SK-N-SH (cell line): ENCODE results near the gene CNEP1R1.

Experiments used
- NRF1 ChIP-seq: IDR thresholded peaks from 2 replicates; pipeline ENCODE4 v1.6.1; 2012; ENCODE audit warnings: low read depth, mild to moderate bottlenecking, low read length
- TF ChIP-seq, protein P1 (sequence below): fragments of 200-600 bp; sonication (generic); IDR thresholded peaks from 2 replicates; pipeline ENCODE4 v1.6.1; 2017; ENCODE audit warnings: antibody characterized with exemption, mild to moderate bottlenecking, moderate library complexity
- TF ChIP-seq, protein P2 (sequence below): fragments of 150-350 bp; IDR thresholded peaks from 2 replicates; pipeline ENCODE4 v1.6.1; 2017; ENCODE audit warnings: antibody characterized with exemption, low read length, low read depth, borderline replicate concordance
- TF ChIP-seq, protein P3 (sequence below): IDR thresholded peaks from 2 replicates; pipeline ENCODE4 v1.4.0; 2012; ENCODE audit warnings: low read depth

DNA sequence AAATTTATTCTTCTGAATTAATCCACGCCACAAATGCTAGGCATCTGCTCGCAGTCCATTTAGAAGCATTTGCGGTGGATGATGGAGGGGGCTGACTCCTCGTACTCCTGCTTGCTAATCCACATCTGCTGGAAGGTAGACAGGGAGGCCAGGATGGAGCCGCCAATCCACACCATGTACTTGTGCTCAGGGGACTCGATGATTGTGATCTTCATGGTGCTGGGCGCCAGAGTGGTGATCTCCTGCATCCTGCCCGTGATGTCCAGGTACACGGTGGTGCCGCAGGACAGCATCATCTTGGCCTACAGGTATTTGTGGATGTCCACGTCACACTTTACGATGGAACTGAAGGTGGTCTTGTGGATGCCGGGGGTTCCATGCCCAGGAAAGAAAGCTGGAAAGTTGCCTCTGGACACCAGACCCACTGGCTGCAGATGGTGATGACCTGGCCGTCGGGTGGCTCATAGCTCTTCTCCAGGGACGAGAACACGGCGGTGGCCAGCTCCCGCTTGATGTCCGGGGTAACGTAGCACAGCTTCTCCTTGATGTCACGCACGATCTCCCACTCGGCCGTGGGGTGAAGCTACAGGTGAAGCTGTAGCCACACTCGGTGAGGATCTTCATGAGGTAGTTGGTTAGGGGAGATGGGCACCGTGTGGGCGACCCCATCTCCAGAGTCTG lies 33.2 kb downstream of the CNEP1R1 start:
- no peak for TF ChIP-seq NRF1
- TF ChIP-seq, protein P1, sequence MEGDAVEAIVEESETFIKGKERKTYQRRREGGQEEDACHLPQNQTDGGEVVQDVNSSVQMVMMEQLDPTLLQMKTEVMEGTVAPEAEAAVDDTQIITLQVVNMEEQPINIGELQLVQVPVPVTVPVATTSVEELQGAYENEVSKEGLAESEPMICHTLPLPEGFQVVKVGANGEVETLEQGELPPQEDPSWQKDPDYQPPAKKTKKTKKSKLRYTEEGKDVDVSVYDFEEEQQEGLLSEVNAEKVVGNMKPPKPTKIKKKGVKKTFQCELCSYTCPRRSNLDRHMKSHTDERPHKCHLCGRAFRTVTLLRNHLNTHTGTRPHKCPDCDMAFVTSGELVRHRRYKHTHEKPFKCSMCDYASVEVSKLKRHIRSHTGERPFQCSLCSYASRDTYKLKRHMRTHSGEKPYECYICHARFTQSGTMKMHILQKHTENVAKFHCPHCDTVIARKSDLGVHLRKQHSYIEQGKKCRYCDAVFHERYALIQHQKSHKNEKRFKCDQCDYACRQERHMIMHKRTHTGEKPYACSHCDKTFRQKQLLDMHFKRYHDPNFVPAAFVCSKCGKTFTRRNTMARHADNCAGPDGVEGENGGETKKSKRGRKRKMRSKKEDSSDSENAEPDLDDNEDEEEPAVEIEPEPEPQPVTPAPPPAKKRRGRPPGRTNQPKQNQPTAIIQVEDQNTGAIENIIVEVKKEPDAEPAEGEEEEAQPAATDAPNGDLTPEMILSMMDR: no peak
- TF ChIP-seq, protein P2, sequence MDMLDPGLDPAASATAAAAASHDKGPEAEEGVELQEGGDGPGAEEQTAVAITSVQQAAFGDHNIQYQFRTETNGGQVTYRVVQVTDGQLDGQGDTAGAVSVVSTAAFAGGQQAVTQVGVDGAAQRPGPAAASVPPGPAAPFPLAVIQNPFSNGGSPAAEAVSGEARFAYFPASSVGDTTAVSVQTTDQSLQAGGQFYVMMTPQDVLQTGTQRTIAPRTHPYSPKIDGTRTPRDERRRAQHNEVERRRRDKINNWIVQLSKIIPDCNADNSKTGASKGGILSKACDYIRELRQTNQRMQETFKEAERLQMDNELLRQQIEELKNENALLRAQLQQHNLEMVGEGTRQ: no peak
- TF ChIP-seq, protein P3, sequence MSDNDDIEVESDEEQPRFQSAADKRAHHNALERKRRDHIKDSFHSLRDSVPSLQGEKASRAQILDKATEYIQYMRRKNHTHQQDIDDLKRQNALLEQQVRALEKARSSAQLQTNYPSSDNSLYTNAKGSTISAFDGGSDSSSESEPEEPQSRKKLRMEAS: no peak
